H9 (cell line): ENCODE measurements around the gene RABL6. TPM values are rescaled to one million over a fixed set of nuclear protein-coding genes. Genes with fewer than 3 reads are reported as not detected.

ENCODE experiments used
- DNase-seq: peaks from one replicate; pipeline ENCODE4 v3.0.0-alpha.2; 2017
- H2AFZ ChIP-seq: one replicate; pipeline ENCODE4 v1.6.1; 2013; ENCODE audit warnings: mild to moderate bottlenecking, low read length, control low read depth, moderate library complexity
- H2AK5ac ChIP-seq: 2 replicates; pipeline ENCODE4 v1.6.1; 2013; ENCODE audit warnings: low read length, control low read depth, mixed read lengths; ENCODE audit not compliant: insufficient read length
- H2BK120ac ChIP-seq: one replicate; pipeline ENCODE4 v1.6.1; 2013; ENCODE audit warnings: low read depth, mild to moderate bottlenecking, low read length, control low read depth, inconsistent platforms; ENCODE audit not compliant: poor library complexity, severe bottlenecking
- H2BK12ac ChIP-seq: 2 replicates; pipeline ENCODE4 v1.6.1; 2013; ENCODE audit warnings: low read length, control low read depth, mixed read lengths, low read depth; ENCODE audit not compliant: insufficient read length
- H2BK15ac ChIP-seq: 2 replicates; pipeline ENCODE4 v1.6.1; 2013; ENCODE audit warnings: low read depth, low read length, control low read depth
- H2BK20ac ChIP-seq: one replicate; pipeline ENCODE4 v1.6.1; 2013; ENCODE audit warnings: low read depth, mild to moderate bottlenecking, low read length, control low read depth, inconsistent platforms; ENCODE audit not compliant: poor library complexity, severe bottlenecking
- H2BK5ac ChIP-seq: 2 replicates; pipeline ENCODE4 v1.6.1; 2013; ENCODE audit warnings: low read length, control low read depth, mixed read lengths; ENCODE audit not compliant: insufficient read length
- H3K14ac ChIP-seq: 2 replicates; pipeline ENCODE4 v1.6.1; 2013; ENCODE audit warnings: low read length, control low read depth; ENCODE audit not compliant: insufficient read depth
- H3K18ac ChIP-seq: 2 replicates; pipeline ENCODE4 v1.6.1; 2013; ENCODE audit warnings: low read depth, mild to moderate bottlenecking, mixed read lengths, low read length, control low read depth; ENCODE audit not compliant: insufficient read length
- H3K23ac ChIP-seq: 2 replicates; pipeline ENCODE4 v1.6.1; 2013; ENCODE audit warnings: low read length, control low read depth, mixed read lengths, low read depth; ENCODE audit not compliant: insufficient read length
- H3K23me2 ChIP-seq: 2 replicates; pipeline ENCODE4 v1.6.1; 2013; ENCODE audit warnings: low read depth, mild to moderate bottlenecking, mixed read lengths, low read length, control low read depth; ENCODE audit not compliant: insufficient read length, poor library complexity, severe bottlenecking
- H3K27ac ChIP-seq: 2 replicates; pipeline ENCODE4 v1.5.1; 2013; ENCODE audit warnings: low read length, control low read depth, mixed read lengths, low read depth; ENCODE audit not compliant: insufficient read length
- H3K27me3 ChIP-seq: 2 replicates; pipeline ENCODE4 v1.6.1; 2013; ENCODE audit warnings: low read length, control low read depth, inconsistent platforms; ENCODE audit not compliant: insufficient read depth
- H3K4ac ChIP-seq: 2 replicates; pipeline ENCODE4 v1.6.1; 2013; ENCODE audit warnings: low read depth, mild to moderate bottlenecking, control low read depth, inconsistent platforms, low read length, moderate library complexity
- H3K4me1 ChIP-seq: 2 replicates; pipeline ENCODE4 v1.6.1; 2013; ENCODE audit warnings: low read length, control low read depth, inconsistent platforms; ENCODE audit not compliant: insufficient read depth
- H3K4me2 ChIP-seq: 2 replicates; pipeline ENCODE4 v1.6.1; 2013; ENCODE audit warnings: low read length, control low read depth, mixed read lengths; ENCODE audit not compliant: insufficient read length, insufficient read depth
- H3K56ac ChIP-seq: 2 replicates; pipeline ENCODE4 v1.6.1; 2013; ENCODE audit warnings: low read depth, mild to moderate bottlenecking, mixed read lengths, low read length, control low read depth; ENCODE audit not compliant: insufficient read length
- H3K79me1 ChIP-seq: 2 replicates; pipeline ENCODE4 v1.6.1; 2013; ENCODE audit warnings: low read depth, mild to moderate bottlenecking, moderate library complexity, low read length, control low read depth, inconsistent platforms; ENCODE audit not compliant: insufficient read depth, poor library complexity, severe bottlenecking
- H3K79me2 ChIP-seq: 2 replicates; pipeline ENCODE4 v1.6.1; 2013; ENCODE audit warnings: low read length, control low read depth, inconsistent platforms; ENCODE audit not compliant: insufficient read depth
- H3K9ac ChIP-seq: 2 replicates; pipeline ENCODE4 v1.6.1; 2013; ENCODE audit warnings: low read length, control low read depth, mixed read lengths; ENCODE audit not compliant: insufficient read length; ENCODE audit errors: extremely low read depth
- H3K9me3 ChIP-seq: one replicate; pipeline ENCODE4 v1.6.1; 2013; ENCODE audit warnings: low read depth, low read length, inconsistent platforms; ENCODE audit not compliant: control insufficient read depth
- H3T11ph ChIP-seq: one replicate; pipeline ENCODE4 v1.6.1; 2013; ENCODE audit warnings: mild to moderate bottlenecking, low read length, control low read depth, inconsistent platforms
- H4K20me1 ChIP-seq: one replicate; pipeline ENCODE4 v1.6.1; 2013; ENCODE audit not compliant: control insufficient read depth, insufficient read length, insufficient read depth
- H4K5ac ChIP-seq: 2 replicates; pipeline ENCODE4 v1.6.1; 2013; ENCODE audit warnings: low read depth, mild to moderate bottlenecking, mixed read lengths, low read length, control low read depth; ENCODE audit not compliant: insufficient read length
- H4K8ac ChIP-seq: replicated peaks from 2 replicates; pipeline ENCODE4 v1.6.1; 2013; ENCODE audit warnings: low read length, control low read depth, mixed read lengths, low read depth; ENCODE audit not compliant: insufficient read length
- H4K91ac ChIP-seq: 2 replicates; pipeline ENCODE4 v1.6.1; 2013; ENCODE audit warnings: low read depth, mild to moderate bottlenecking, moderate library complexity, mixed read lengths, low read length, control low read depth; ENCODE audit not compliant: insufficient read length
- H3K27ac Mint-ChIP-seq, 3 experiments: 2 replicates in 2 of 3; 3 replicates in 1 of 3; pipeline ENCODE4 v1.8.0; 2020 to 2021; ENCODE audit warnings: mixed read lengths in 3 of 3, mild to moderate bottlenecking in 1 of 3, moderate library complexity in 1 of 3
- H3K27me3 Mint-ChIP-seq: 2 replicates; pipeline ENCODE4 v1.8.0; 2021; ENCODE audit warnings: low read depth, mild to moderate bottlenecking, moderate library complexity, mixed read lengths
- H3K36me3 Mint-ChIP-seq, 3 experiments: 2 replicates in 2 of 3; 3 replicates in 1 of 3; pipeline ENCODE4 v1.8.0; 2020 to 2021; ENCODE audit warnings: low read depth in 3 of 3, mixed read lengths in 3 of 3; ENCODE audit not compliant: insufficient read depth in 1 of 3
- H3K4me1 Mint-ChIP-seq, 2 experiments: 2 replicates each; pipeline ENCODE4 v1.8.0; 2020; ENCODE audit warnings: mixed read lengths in 2 of 2
- H3K4me3 Mint-ChIP-seq, 2 experiments: 2 replicates in 1 of 2; 3 replicates in 1 of 2; pipeline ENCODE4 v1.8.0; 2020 to 2021; ENCODE audit warnings: mild to moderate bottlenecking in 2 of 2, mixed read lengths in 2 of 2, moderate library complexity in 1 of 2
- H3K9me3 Mint-ChIP-seq, 2 experiments: 2 replicates in 1 of 2; 3 replicates in 1 of 2; pipeline ENCODE4 v1.8.0; 2020; ENCODE audit warnings: mild to moderate bottlenecking in 2 of 2, mixed read lengths in 2 of 2, moderate library complexity in 1 of 2
- WGBS: extraction: QIAGEN DNeasy Blood & Tissue Kit; methylation state at CpG from one replicate; pipeline ENCODE4 v1.1.7; 2013; ENCODE audit warnings: missing lambda C conversion rate, low lambda C conversion rate, mixed read lengths; ENCODE audit not compliant: insufficient read length; ENCODE audit errors: extremely low coverage; 5-methylcytosine and 5-hydroxymethylcytosine counted together
- total RNA-seq: library from RNA; stranded (reverse); gene quantifications from 2 replicates; pipeline ENCODE4 v1.2.1, GENCODE V29; 2021
- TF ChIP-seq, protein P1 (sequence below): fragments of 200-600 bp; sonication (generic); conservative IDR thresholded peaks from 3 replicates; pipeline ENCODE4 v1.8.0; 2021; ENCODE audit warnings: antibody characterized with exemption, mild to moderate bottlenecking

RABL6 gene
- total RNA-seq, 1 experiment from 2014 or later, result 108 TPM

DNA sequence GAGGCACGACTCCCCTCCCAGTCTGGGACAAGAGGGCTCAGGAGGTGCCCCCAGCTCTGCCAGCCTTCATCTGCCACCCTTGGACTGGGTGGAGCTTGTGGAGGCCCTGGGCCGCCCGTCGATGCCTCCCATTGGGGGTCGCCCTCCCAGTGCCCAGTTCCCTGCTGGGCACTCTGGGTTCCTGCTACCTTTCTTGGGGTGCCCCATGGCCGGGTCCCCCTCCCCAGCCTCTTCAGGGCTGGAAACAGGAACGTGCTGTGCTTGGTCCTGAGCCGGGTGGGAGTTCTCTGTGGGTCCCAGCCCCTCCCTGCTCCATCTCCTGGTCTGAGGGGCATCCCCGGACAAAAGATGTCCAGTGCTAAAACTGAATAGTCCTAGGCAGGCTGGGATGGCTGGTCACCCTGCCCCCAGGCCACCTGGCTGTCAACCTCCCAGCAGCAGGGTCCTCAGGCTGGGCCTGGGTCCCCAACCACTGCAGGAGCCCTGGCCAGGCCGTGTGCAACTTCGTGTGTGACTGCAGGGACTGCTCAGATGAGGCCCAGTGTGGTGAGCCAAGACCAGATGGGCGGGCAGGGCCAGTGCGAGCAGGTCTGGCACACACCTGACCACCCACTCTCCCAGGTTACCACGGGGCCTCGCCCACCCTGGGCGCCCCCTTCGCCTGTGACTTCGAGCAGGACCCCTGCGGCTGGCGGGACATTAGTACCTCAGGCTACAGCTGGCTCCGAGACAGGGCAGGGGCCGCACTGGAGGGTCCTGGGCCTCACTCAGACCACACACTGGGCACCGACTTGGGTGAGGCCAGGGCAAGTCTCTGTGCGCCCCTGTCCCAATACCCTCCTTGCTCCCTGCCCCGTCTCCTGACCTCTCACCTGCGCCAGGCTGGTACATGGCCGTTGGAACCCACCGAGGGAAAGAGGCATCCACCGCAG, 45.2 kb downstream of the RABL6 start:
- WGBS, result no CpG with 5 or more reads among the region's 29 CpGs

More for the DNA sequence above, 45.2 kb downstream of the RABL6 start:
- Histone ChIP-seq H4K8ac (no peak overlapping the region), H2BK5ac (no peak overlapping the region), H2BK120ac (no peak overlapping the region), H3K27me3 (no peaks in the 10 kb centered on the region), H3K79me1 (no peaks in the 10 kb centered on the region), H3K23me2 (peaks cover 3% of the 10 kb centered on the region), H2AFZ (no peak overlapping the region), H3K18ac (no peak overlapping the region), H3K4me2 (no peak overlapping the region), H3T11ph (no peak overlapping the region), H3K56ac (no peak overlapping the region), H3K4ac (no peak overlapping the region), H3K14ac (no peak overlapping the region; the same call in 1 of the 2 replicates), H3K9me3 (no peaks in the 10 kb centered on the region), H4K91ac (no peak overlapping the region), H3K9ac (no peak overlapping the region), H3K79me2 (no peaks in the 10 kb centered on the region), H2BK15ac (no peak overlapping the region), H2BK12ac (no peak overlapping the region), H4K20me1 (no peaks in the 10 kb centered on the region), H2AK5ac (no peak overlapping the region), H3K23ac (no peak overlapping the region), H4K5ac (no peak overlapping the region), H3K27ac (no peak overlapping the region), H2BK20ac (no peak overlapping the region), H3K4me1 (no peaks in the 10 kb centered on the region)
- Mint-ChIP-seq H3K27me3 (peaks cover 2% of the 10 kb centered on the region), H3K9me3 (no peaks in the 10 kb centered on the region), H3K27ac (no peak overlapping the region), H3K36me3 (peaks cover 0 to 12% (median 10%) of the 10 kb centered on the region in 3 experiments; a peak in 4 of 7 replicates), H3K4me1 (peaks cover 2 to 5% of the 10 kb centered on the region in 2 experiments; a peak in 3 of 4 replicates), H3K4me3 (no peak overlapping the region)
- no peak for DNase-seq
- TF ChIP-seq, protein P1, sequence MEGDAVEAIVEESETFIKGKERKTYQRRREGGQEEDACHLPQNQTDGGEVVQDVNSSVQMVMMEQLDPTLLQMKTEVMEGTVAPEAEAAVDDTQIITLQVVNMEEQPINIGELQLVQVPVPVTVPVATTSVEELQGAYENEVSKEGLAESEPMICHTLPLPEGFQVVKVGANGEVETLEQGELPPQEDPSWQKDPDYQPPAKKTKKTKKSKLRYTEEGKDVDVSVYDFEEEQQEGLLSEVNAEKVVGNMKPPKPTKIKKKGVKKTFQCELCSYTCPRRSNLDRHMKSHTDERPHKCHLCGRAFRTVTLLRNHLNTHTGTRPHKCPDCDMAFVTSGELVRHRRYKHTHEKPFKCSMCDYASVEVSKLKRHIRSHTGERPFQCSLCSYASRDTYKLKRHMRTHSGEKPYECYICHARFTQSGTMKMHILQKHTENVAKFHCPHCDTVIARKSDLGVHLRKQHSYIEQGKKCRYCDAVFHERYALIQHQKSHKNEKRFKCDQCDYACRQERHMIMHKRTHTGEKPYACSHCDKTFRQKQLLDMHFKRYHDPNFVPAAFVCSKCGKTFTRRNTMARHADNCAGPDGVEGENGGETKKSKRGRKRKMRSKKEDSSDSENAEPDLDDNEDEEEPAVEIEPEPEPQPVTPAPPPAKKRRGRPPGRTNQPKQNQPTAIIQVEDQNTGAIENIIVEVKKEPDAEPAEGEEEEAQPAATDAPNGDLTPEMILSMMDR, result no peak
